Putamen (tissue), 1 donor: Measurements from ENCODE around the gene ATG7.
"Not testable (repeated sequence)": the region's sequence is repeated elsewhere in the genome, so short reads cannot be mapped to it uniquely, and the experiment has no call there.

Experiments
- DNase-seq: peaks from one replicate; pipeline ENCODE4 v3.0.0-alpha.2; 2016; ENCODE audit warnings: low spot score

The ATG7 gene

DNA sequence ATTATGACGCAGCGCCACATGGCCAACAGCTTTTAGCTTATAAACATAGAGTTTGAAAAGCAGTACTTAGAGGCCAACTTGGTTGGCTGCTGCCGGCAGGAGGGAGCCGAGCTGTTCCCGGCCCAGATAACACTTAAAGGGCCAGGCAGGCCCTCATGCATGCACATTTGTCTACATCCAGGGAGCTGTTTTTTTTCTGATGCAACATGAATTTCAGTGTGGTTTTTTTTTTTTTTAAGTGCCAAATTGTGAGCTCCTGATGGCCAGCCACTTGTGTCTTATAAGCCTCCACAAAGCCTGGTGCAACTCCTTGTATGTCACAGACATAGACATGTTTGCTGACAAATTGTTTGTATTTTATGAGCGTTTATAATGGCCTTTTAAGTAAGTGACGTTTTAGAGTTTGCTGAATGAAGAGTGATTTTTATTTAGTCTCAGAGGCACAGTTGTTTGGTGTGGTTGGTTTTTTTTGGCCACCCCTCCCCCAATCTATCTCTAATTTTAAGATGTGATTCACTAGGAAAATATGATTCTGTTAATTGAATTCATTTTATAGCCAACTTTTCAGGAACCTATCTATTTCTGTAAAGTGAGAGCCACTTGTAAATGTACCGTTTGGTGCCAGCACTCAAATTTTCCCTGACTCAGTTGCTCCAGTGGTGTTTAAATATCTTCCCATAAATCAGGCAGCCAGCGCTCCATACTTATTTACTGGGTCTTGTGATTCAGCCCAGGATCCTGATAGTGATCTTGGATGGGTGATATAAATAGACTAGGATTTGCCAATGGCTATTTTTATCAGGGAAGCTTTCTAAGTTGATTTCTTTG, 237.2 kb downstream of the ATG7 start:
- DNase-seq = no peak

DNA sequence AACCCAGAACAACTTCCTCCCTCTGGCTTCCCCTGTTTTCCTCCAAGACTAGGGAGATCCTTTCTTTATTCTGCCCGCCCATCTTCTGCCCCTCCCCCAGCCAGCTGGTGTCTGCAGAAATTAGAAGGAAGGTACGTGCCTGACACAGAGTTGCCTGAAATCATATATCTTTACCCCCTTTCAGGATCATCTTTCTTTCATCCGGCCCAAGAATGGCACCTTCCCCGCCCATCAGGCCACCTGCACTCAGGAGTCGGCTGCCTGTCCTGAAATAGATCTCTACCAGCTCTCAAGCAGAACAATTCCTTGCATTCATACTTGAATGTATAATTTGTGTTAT, 237.8 kb downstream of the ATG7 start:
- no peak for DNase-seq

DNA sequence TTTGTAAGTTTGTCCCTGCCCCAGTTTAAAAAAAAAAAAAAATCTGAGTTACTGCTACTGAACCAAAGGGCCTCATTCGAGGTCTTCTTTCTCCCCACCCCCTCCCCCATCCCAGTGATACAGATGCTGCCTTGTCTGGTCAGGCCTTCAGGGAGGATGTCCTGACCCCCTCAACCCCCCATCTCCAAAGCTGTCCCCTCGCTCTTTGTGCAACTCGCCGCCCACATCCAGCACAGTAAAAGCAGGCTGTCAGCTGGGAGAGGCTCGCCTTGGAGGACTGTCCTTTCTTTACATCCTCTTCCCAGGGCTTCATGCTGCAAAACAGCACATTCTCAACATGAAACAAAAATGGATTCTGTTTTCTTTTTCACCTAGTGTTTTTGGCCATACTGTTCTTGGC, 238.2 kb downstream of the ATG7 start:
- no peak for DNase-seq

DNA sequence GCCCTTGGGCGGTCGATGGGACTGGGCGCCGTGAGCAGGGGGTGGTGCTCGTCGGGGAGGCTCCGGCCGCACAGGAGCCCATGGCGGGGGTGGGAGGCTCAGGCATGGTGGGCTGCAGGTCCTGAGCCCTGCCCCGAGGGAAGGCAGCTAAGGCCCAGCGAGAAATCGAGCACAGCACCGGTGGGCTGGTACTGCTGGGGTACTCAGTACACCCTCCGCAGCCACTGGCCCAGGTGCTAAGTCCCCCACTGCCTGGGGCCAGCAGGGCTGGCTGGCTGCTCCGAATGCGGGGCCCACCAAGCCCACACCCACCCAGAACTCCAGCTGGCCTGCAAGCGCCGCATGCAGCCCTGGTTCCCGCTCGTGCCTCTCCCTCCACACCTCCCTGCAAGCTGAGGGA, 239.4 kb downstream of the ATG7 start:
- not testable (repeated sequence) for DNase-seq

DNA sequence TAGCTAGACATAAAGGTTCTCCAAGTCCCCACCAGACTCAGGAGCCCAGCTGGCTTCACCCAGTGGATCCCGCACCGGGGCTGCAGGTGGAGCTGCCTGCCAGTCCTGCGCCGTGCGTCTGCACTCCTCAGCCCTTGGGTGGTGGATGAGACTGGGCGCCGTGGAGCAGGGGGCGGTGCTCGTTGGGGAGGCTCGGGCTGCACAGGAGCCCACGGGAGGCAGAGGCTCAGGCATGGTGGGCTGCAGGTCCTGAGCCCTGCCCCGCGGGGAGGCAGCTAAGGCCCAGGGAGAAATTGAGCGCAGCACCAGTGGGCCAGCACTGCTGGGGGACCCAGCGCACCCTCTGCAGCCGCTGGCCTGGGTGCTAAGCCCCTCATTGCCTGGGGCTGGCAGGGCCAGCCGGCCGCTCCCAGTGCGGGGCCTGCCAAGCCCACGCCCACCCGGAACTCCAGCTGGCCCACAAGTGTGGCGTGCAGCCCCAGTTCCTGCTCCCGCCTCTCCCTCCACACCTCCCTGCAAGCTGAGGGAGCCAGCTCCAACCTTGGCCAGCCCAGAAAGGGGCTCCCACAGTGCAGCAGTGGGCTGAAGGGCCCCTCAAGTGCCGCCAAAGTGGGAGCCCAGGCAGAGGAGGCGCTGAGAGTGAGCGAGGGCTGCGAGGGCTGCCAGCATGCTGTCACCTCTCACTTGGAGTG, 241.1 kb downstream of the ATG7 start:
- not testable (repeated sequence) for DNase-seq

DNA sequence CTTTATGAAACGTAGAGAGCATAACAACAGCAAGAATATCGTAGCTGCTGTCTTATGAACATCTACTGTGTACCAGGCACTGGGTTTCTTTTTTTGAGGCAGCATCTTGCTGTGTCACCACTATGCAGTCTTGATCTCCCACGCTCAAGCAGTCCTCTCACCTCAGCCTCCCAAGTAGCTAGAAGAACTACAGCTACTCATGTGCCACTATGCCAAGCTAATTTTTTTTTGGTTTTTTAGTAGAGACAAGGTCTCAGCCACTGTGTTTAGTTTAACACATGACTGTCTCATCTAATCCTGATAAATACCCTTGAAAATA, 241.6 kb downstream of the ATG7 start:
- DNase-seq = no peak

DNA sequence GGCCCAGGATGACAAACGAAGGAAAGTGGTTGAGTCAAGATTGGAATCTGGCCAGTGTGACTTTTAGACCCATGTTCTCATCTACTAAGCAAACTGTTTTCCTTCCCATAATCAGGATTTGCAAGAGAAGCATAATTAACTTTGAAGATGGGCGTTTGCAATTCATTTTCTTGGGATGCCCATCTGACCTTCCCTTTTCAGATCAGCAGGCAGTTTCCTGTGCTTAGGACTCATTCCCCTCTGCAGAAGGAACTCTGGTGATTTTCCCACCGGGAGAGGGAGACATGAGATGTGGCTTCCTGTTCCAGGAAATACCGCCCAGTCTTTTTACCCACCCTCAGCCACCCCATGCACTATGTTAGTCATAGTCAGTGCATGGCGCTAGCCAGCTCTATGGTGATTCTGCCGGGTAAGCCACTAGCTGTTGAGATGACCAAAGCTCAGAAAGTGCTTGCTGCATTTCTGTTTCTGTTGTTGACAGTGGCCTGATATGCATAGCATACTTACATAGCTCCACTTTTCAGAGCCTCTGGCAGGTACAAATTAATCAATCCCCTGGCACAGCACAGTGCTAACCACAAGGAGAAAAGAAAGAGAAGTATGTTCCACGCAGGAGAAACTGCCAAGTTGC, 242.1 kb downstream of the ATG7 start:
- no peak for DNase-seq

DNA sequence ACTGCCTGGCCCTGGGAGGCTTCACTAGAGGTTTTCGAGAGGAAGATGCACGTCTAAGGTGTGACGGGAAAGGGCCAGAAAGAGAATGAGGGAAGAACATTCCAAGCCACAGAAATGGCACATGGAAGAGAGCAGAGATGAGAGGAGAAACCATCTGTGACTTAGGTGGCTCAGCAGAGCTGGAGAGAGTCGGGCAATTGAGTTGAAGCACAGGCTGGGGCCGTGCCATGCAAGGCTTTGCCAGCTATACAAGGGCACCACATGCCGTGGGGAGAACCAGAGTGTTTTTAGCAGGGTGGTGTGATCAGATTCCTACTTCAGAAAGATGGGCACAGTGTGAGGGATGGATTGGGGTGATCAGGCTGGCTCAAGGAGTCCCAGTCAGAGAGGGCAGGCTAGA, 245.4 kb downstream of the ATG7 start:
- no peak for DNase-seq

DNA sequence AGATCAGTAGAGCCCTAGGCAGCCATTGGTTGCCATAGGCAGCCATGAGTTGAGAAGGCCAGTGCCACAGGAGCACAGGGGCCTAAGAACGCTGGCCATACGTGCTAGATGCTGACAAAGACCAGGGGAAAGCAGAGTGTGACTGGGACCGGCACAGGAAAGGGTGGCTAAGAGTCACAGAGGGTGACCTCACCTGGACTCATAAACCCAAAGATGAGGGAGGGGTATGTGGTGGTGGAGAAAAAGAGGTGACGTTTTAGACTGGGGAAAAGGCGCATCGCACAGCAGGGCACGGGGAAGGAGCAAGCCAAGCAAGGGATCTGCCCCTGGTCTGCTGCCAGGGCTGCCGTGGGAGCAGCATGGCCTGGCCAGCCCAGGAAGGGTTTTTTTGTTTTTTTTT, 249.0 kb downstream of the ATG7 start:
- DNase-seq = no peak

DNA sequence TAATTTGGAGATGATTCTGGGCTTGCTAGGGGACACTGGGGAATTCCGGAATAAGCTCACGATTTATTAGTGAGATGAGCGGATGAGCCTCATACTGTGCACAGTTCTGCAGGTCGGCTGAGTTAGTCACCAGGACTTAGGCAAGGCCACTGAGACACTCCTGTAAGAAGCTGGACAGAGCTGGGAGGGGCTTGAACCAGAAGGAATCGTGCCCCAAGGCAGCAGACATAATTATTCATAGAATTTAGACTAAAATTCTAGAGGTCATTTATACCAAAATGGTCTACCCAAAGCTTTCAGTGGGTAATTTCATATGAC, 250.2 kb downstream of the ATG7 start:
- DNase-seq = no peak

DNA sequence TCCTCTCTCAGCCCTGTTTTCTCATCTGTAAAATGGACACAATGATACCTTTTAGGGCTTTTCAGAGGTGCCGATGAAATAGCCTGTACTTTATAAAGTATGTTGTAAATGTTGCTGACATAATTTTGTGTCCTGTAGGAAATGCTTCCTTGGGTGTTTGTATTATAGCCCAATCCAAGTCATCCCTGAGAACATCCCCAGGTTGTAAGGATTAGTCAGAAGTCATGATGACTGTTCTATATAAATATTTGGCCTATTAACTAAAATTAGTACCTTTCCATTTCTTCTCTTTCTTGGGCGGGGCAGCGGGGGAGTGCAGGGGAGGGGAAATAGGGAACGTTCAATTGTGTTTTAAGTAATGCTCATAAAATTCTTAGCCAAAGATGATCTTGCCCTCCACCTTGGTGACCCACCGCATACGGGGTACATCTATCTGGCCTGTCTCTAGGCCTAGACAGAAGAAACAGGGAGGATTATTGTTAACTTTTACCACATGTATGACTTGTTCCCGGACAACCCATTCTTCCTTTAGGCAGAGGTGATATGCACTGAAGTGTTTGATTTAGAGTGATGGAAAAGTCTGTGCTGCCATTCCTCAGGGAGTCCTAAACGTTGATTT, 250.9 kb downstream of the ATG7 start:
- DNase-seq = peak; percentile 37

DNA sequence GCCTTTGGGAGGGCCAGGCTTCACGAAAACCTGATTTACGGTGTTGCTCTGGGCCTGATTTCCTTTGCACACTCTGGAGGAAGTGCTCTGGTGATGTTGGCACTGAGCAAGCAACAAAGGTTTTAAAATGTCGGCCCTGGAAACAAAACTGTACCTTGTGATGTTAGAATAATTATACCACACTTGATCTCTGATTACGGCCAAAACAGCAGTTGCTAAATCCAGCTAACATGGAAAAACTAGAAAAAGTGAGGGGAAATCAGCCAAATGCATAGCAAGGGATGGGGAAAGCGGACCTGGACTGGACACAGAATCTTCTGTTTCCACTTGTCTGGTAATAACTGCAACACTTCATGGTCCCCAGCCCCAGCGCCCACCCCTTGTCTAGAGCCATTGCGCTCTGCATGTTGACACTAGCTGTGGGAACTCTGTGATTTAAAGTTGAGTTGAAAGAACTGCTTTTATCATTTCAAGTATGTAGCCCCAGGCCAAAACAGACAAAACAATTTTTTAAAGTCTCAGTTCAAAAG, 251.4 kb downstream of the ATG7 start:
- DNase-seq = no peak

DNA sequence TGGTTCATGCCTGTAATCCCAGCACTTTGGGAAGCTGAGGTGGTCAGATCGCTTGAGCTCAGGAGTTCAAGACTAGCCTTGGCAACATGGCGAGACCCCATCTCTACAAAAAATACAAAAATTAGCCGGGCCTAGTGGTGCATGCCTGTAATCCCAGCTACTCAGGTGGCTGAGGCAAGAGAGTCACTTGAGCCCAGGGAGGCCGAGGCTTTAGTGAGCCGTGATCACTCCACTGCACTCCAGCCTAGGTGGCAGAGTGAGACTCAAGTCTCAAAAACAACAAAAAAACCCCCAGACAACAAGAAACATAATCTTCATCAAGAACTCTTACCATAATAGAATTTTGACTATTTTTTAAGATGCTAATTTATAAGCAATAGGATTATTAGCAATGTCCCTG, 253.9 kb downstream of the ATG7 start:
- DNase-seq = not testable (repeated sequence)

DNA sequence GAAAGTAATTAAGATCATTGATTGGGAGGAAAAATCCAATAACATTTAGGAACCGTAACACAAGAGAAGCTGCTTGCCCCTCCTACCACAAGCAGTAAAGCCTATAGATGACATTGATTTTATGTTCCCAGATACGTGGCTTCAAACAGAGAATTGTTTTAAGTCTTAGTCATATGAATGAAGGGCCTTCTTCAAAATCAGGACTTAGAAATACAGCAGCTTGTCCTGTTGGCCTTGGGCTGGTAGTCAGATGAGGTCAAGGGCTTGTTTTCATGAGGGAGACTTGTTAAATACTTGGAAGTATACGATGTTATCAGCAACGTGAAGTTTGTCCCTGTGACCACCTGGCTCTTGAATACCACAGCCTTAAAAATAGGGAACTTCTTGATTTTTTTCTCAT, 257.1 kb downstream of the ATG7 start:
- no peak for DNase-seq

DNA sequence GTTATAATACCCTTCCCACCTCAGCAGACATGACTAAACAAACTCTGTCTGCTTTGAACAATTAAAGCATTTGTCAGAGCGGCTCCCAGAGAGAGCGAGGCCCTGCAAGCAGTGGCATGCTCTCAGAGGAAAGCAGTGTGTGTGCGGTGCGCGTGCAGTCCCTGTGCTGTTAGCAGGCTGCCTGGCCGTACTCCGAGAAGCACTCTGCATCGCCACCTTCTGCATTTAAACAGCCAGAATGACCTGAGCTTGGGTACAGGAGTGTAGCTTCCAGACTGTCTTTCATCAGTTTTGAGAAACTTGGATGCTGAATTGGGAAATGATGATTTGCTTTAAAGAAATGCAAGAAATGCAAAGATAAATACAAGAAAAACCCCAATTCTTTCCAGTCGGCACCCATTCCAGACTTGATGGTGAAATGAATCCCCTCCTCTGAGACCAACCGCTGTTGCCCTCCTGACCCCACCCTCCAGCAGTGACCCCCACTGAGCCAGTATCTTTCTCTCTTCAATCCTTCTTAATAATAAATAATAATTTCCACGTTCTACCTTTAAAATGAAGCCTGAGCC, 258.0 kb downstream of the ATG7 start:
- no peak for DNase-seq

DNA sequence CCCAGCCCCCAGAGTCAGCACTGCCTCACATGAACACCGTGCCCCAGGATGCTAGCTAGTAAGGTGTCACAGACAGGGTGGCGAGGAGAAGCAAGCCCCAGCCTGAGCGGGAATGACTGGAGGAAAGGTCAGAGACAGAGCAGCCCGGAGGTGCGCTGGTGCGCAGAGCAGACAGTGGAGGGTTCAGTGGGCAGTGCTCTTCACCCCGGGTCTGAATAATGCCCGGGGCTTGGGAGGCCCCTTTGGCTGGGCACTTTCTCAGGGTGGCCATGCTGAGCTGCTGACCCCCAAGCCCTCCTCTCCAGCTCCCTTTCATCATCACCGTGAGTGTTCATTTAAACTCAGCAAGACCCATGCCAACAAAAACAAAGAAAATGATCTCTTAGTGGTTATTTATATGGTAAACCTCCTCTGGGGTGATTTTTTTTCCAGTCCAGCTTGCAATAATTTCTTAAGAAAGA, 260.8 kb downstream of the ATG7 start:
- no peak for DNase-seq

DNA sequence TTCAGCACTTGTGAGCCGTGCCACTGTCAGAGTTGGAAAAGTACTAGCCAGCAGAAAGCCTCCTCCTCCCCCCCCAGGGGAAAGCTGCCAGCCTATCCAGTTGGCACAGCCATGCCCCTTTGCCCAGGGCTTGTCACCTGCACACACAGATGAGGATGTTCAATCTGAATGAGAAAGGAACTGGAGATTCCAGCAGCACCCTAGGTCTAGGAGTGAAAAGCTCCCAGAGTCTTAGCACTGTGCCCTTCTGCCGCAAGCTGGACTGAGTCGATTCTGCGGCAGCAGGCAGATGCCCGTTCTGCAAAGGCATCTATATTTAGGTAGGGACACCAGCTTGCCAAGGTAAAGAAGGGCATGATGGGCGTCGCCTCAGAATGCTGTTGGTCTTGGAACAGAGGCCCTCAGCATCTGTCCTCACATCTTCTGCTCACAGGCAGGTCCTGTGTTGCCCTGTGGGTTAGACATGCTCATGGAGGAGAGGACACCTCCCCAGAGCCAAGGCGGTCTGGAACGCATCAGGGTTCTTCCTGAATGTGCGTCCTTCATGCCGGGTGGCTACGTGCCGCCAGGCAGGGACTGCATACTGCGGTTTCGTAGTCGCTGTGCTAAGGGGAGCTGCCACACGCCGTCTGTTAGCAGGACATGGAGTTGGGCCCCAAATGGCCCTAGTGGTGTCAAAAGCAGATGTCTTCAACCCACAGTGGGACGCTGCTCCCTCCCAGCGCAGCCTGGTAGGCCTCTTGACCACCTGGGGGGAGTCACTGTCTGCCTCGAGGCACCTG, 262.0 kb downstream of the ATG7 start:
- no peak for DNase-seq

DNA sequence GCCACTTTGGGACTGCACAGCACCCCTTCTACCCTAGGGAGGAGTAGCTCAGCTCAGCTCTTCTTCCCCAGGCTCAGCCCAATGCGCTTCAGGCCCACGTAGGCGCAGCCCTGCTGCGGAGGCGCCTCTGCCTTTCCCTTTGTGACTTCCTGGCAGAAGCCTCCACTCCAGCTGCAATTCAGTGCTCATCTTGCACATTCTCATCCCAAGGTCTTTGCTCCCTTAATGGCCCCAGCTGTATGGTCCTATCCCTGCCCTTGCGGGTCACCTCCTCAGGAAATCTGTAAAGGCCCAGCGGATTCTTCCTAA, 262.6 kb downstream of the ATG7 start:
- DNase-seq = no peak

DNA sequence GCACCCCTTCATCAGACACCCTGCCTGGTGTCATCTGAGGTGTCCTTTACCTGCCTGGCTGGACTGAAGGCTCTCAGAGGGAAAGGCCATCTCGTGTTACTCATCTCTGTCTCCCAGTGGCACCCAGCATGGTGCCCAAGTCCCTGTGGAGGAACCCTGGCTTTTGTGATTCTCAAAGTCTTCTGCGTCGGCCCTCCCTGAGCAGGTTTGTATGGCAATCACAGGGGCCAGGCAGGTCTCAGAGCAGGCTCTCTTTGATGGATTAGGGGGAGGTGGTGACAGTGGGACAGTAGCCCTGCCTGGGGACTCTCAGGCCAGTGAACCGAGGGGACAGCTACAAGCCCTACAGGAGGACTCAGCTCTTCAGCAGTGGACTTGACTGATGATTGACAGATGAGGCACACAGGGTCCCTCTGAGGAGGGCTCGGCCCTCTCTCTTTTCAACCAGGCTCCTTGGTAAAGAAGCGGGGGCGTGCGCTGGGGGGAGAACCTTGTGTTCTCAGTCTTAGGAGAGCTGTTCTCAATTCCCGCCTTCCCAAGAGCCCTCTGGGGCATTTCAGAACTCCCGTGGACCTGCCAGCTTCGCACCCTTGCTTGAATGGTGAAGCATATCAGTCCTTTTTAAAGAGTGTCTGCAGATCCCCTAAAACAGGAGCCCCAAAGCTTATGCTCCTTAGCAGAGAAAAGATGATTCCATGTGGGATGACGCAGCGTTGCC, 263.2 kb downstream of the ATG7 start:
- DNase-seq = no peak

DNA sequence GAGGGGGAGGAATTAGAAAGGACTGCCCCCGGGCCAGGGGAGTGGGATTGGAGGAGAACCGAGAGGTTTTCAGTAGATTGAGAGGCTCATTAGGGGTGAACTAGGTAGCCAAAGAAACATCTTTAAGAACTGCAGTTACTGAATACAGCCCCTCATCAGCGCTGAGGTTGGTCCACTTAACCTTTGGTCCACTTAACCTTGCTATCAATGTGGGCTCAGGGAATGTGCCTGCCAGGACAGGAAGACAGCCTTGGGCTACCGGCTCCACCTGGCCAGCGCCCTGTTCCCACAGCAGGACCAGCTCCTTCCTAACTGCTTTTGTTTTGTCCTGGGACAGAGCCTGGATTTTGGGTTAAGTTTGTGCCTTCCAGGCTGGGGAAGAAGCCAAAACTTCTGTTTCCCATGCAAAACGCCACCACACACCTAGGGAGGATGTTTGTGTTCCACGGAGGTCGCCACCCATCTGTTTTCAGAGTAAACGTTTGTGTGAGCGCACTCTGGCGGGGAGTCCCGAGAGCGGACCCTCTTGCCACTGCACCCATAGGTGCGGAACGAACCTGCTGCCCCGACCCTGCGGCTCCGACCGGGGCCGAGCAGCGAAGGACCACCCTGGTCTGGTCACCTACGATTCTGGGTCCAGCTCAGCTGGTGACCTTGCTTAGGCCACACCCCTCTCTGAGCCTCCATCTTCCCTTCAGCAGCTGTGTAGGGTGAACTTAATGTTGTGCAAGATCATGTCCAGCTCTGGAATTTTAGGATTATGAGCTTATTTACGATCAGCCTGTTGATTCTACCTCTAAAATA, 264.1 kb downstream of the ATG7 start:
- DNase-seq = no peak
